ENCODE measurements around the gene MS4A14. TPM values are rescaled to one million over a fixed set of nuclear protein-coding genes. Genes with fewer than 3 reads are reported as not detected.
A peak's percentile ranks its signal among the peaks of the same experiment; 100 is the strongest.
"Not testable (repeated sequence)": the region's sequence is repeated elsewhere in the genome, so short reads cannot be mapped to it uniquely, and the experiment has no call there.

The MS4A14 gene, protein sequence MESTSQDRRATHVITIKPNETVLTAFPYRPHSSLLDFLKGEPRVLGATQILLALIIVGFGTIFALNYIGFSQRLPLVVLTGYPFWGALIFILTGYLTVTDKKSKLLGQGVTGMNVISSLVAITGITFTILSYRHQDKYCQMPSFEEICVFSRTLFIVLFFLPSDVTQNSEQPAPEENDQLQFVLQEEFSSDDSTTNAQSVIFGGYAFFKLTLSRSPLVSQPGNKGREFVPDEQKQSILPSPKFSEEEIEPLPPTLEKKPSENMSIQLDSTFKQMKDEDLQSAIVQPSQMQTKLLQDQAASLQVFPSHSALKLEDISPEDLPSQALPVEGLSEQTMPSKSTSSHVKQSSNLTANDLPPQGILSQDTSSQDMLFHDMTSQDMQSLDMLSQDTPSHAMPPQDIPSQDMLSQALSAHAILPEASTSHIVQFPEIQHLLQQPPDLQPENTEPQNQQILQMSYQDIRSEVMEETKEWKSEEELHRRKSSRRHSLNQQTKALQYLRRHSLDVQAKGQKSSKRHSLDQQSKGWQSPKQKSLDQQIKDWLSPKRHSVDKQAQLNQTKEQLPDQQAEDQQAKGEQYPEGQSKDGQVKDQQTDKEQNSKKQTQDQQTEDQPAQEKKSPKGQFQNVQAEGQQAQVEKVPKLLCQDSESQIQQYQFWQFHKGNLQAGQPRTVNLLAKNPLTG
- total RNA-seq: 1.5 TPM

DNA sequence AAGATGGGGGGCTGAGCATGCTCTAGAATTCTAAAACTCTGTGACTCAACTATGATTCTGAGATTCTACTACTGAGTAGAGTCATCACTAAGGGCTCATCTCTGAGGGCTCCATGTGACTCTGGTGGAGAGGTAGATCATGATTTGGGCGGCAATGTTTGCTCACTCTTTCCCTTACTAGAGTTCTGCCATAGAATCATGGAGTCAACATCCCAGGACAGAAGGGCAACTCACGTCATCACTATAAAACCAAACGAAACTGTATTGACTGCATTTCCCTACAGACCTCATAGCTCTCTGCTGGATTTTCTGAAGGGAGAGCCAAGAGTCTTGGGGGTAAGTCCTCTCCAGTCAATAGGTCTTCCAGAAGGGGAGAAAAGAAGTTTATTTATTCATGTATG is at the start of gene MS4A14:
Gene MS4A14, plus strand, starts transcription at position 78 of the 400 bp plus-strand sequence. Its CDS starts 120 bp downstream, at position 198.
- no peak for DNase-seq (ENCODE audit: low spot score)

DNA sequence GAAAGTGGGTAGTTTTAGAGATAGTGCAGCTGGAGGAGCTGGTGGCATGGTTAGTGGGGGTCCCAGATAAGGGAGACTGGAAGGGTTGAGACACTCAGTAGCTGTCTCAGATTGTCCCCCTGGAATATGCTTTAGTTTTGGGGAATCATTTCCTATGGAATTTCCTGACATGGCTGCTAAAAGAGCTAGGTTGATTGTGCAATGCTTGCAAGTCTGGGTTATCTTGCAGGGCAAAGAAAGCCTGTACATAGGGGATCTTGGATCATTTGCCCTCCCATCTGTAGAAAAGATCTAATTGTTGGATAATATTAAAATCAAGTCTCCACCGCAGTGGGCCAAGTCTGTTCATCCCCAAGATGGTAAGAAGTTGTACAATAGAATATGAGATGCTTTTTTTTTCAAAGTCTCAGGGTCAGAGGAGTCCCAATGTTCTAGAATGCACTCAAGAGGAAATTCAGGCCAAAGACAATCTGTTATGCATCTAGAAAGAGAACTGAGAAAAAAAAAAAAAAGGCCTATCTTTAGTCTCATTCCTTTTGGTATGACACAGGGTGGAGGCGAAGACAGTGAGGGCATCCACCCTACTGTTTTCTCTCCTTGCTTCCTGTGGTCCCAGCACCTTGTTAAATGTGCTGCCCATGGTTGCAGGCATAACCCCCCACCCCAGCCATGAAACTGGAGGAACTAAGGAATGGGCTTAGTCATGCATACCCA is 49.0 kb upstream of the MS4A14 start:
- no peak for DNase-seq (ENCODE audit: low spot score)

DNA sequence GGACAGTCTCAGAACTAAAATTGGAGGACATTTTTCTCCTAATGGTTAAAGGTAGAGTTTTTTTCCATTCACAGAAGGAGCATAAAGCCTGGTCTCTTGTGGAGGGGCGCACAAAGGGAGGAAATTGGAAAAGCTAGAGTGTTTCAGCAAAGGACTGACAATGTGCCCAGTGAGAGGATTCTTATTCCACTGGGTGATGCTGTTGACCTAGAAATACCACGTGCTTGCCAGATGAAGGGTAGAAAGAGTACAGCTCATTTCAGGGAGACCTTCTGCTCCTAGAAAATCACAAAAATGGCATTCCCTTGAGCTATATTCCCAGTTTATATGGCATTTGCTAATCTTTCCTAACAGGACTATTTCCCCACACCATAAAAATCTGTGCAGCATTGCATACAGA is 48.1 kb upstream of the MS4A14 start:
- DNase-seq (ENCODE audit: low spot score): no peak

DNA sequence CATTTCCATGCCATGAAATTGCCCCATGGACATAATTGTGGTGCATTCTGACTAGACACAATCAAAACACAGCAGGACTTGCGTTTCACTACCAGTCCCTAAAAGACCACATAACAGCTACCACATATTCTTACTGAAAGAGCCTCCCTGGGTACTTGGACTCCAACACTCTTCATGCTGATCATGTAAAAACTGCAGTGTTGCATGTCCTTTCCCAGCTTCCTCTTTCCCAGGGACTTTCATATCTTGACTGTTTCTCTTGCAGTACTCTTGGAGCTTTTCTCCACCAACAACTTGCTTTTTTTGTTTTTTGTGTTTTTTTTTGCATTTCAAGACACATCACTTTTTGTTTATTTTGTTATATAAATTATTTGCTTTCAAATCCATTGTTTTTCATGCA is 46.3 kb upstream of the MS4A14 start:
- no peak for DNase-seq (ENCODE audit: low spot score)

DNA sequence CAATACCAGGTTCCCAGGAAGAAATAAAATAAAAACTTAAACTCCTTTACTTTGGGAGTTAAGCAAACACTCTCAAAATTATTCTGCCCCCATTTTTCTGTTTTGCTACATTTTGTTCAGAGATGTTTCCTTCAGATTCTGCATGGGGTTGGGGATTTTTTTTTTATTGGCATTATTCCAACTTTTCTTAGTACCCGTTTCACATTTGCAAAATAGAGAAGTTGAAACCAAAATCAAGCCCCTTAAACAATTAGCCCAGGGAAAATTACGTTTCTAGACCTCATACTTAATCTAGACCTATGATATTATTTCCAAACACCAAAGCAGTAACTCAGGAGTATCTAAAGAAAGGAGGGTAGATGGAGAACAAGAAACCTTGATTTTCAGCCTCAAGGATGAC is 38.5 kb upstream of the MS4A14 start:
- no peak for DNase-seq (ENCODE audit: low spot score)

DNA sequence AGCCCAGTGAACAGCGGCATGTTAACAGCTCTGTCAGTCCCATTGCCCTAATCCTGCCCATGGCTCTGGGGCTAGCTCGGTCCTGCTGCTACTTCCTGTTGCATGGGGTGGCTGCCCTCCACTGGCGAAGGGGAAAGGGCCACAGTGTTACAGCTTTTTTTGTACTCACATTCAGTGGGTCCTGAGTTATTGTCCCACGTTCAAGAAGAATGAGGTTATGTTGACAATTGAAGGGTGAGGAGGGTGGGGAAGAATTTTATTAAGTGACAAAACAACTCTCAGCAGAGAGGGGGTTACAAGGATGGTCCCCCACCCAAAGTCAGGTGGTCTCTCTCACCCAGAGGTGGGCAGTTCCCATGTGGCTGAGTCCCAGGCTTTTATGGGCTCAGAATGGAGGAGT is 35.6 kb upstream of the MS4A14 start:
- DNase-seq (ENCODE audit: low spot score): no peak

DNA sequence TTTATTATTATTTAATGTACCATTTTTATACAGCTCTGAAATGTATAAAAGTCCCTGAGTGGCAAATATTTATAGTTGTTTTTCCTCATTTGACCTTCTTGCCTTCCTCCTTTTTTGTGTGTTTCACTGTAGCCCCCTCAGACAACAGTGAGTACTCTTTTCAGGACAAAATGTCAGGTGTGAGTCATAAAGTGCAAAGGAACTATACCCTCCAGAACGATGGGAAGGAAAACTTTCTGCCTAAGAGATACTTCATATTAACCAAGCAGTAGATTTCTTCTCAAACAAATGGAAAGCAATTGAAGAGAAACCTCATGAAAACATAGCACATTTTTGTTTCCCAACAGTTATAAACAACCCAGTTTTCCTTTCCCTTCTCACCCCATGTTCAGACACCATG is 34.0 kb upstream of the MS4A14 start:
- DNase-seq (ENCODE audit: low spot score): no peak

DNA sequence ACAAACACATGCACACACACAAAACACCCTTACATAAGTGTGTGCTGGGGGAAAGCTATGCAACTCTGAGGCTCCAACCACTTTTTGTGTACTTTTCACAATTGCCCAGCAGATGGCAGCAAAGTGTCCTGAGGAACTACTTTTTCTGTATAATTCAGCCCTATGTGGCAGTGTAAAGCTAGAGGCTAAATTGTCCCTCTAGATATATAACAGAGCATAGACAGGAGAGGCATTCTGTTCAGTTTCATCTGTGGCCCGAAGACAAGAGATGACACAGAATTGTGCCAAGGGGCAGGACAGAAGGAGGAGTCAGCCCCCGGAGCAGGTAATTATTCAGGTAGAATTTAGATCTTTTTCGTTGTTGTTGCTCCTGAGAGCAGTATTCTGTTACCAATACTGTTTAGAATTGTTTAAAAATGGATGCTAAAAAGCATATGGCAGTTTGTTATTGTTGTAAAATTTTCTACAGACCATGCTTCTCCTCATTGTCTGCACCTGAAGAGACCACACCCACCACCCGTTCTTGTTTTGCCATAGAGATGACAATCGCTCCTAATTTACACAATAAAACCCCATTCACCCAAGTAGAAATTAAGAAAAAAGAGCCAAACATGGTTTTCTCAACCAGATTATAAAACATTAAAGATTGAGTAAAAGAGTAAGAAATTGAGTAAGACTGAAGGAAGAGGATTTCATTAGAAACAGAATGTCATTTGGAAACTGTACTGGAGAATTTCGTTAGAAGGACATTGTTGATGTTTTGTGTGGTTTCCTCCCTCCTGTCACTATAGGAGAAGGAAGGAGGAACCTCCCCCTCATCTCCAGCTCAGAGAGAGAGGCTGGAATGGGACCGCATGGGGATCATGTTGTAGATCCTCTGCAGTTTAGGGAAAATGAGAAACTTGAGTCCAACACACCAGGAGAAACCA is 32.5 kb upstream of the MS4A14 start:
- DNase-seq (ENCODE audit: low spot score): peak; percentile 63

DNA sequence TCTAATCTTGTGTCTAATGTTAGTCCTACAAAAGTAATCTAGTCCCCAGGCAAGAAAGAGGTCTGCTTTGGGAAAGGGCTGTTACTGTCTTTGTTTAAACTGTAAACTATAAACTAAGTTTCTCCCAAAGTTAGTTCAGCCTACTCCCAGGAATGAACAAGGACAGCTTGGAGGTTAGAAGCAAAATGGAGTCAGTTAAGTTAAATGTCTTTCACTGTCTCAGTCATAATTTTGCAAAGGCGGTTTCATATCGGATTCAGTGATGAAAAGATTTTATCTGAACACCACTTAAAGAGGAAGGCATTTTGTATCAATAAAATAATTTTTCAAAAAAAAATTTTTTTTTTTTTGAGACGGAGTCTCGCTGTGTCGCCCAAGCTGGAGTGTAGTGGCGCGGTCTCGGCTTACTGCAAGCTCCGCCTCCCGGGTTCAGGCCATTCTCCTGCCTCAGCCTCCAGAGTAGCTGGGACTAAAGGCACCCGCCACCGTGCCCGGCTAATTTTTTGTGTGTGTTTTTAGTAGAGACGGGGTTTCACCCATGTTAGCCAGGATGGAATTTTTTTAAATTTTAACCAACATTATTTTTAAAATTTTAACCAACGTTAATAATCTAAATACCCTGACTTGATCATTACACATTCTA is 29.9 kb upstream of the MS4A14 start:
- DNase-seq (ENCODE audit: low spot score): not testable (repeated sequence)

DNA sequence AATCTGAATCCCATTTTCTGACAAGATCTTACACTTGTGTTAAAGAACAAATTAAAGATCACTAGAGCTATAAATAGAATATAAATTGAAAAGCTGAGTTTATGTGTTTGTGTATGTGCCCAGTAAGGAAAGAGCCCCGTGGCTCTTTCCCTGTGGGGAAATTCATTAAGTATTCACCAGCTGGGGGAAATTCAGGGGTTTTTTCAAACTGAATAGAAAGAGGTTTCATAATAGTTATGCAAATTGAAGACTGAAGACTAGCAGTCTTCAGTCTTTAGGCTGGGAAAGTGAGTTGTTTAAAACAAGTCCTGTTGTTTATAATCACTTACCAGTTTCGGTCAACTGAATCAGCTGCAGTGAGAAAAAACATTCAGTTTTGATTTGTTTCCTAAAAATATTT is 29.2 kb upstream of the MS4A14 start:
- no peak for DNase-seq (ENCODE audit: low spot score)

DNA sequence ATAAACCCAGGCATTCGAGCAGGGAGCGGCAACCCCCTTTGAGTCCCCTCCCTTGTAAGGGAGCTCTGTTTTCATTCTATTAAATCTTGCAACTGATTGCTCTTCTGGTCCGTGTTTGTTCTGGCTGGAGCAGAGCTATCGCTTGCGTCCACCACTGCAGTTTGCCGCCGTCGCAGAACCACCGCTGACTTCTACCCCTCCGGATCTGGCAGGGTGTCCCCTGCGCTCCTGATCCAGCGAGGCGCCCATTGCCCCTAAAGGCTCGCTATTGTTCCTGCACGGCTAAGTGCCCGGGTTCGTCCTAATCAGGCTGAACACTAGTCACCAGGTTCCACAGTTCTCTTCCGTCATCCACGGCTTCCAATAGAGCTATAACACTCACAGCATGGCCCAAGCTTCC is 28.4 kb upstream of the MS4A14 start:
- DNase-seq (ENCODE audit: low spot score): no peak

DNA sequence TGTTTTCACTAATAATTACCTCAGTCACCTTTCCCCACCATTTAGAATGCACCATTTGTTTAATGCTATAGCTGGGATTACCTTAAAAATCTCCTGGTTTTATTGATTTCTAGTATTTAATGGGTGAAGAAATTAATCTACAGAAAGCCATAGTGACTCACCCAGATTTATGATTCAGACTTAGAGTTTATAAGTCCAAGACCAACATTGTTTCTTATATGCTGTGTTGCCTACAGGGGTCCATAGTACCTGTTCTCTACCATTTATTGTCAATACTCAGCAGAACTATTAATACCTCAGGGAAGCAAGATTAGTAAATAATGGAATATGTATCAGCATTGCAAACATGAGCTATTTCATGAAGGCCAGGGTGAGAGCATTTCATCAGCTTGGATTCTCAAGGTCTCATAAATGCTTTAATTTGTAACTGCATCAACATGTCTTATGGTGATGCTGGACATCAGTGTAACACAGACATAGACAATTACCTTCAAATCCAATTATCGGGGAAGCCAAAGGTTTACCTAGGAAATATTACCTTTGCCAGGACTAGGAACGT is 25.9 kb upstream of the MS4A14 start:
- DNase-seq (ENCODE audit: low spot score): no peak

DNA sequence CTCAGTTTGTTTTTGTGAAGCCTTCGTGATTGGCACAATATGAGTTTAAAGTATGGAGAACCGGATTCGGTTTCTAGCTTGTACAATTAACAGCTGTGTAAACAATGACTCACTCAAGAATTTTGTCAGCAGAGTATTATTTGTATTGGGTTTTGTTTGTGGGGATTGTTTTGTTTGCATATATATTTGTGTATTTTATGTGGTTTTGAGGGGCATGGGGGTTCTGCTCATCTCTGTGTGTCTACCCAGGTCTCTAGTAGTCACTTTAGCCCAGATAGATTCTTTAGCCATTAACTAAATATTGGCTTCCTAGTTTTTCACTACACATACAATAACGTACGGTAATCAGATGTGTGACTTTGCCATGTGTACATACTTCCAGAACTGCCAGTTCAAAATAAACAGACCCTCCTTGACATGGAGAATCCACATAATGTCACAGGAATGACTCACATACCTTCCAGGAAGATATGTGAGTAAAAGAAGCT is 25.4 kb upstream of the MS4A14 start:
- DNase-seq (ENCODE audit: low spot score): no peak

DNA sequence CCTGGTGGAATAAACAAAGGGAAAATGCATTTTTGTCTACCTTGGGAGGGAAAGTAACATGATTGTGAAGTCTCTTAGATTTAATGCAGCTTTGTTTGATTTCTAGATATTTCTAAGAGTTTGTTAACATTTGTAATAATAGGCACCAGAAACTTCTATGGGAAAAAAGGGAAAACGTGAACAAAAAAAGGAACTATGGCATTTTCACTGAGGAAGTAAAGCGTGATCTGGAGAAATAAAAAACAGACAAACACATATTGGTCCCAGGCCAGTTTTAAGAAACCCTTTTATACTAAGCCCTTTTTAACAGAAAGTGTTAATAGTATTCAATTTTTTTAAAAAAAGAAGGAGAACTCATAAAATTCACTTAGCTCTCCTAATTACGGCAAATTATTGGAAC is 24.9 kb upstream of the MS4A14 start:
- no peak for DNase-seq (ENCODE audit: low spot score)

DNA sequence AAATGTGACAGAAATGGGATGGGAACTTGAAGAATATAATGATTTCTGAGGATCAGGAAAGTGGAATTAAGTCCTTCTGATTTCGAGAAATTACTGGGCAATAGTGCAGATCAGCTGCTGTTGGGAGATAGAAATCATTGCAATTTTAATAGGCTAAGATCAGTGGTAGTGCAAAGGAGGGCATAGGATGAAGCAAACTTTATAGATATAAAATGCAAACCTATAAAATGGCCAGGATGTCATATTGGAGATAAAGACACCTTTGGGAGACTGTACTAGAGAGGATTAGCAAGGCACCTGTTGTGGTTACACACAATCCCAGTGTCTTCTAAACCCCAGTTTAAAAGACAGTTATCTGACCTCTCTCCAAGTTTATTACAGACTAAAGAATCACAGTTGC is 24.4 kb upstream of the MS4A14 start:
- no peak for DNase-seq (ENCODE audit: low spot score)

DNA sequence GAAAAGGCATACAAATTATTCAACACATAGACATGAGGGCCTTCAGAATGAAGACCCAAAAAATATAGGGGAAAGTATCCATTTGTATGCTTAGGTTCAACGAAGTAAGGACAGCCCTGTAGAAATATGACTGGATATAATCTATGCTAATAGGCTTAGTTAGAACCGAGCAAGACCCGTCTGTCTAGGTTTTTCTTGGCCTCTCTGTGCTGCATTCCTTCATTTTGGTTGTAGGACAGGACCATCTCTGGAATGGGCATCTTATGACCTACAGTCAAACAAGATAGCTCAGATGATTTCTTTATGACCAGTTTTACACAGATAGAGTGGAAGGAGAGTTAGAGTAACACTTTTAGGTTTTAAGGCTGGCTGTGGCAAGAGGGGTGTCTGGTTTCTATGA is 23.5 kb upstream of the MS4A14 start:
- no peak for DNase-seq (ENCODE audit: low spot score)

DNA sequence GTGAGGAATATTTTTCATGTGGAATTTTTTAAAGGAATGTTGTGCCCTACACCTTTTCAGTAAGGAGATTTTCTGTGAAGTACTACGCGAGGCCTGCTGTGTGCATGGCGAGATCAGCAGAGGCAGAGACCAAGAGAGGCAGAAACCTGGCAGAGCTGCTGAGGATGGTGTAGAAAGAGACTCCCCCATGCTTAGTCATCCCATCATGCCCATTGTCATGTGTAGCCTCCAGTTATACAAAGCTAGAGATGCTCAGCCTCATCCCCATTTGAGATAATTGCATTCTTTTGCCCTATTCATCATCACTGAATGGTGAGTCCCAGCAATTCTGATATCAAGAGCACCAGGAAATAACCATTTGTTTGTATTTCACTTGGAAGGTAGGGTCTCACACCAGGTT is 20.9 kb upstream of the MS4A14 start:
- no peak for DNase-seq (ENCODE audit: low spot score)

DNA sequence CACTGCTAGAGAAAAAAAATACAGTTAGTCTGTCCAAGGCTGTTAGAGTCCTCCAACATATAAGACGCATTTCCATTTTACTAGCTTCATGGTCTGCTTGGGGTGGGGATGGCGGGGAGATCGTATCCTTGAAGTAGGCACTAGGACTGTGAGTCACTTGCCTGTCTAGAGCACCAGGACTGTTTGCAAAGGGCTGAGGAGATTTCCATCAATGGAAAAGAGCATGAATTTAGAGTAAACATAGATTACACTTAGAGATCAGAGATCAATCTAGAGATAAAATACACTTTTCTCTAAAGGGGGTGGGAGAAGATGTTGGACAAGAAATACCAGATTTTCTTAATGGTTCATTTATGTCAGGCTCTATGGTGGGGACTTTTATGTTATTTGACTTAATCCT is 19.7 kb upstream of the MS4A14 start:
- no peak for DNase-seq (ENCODE audit: low spot score)

DNA sequence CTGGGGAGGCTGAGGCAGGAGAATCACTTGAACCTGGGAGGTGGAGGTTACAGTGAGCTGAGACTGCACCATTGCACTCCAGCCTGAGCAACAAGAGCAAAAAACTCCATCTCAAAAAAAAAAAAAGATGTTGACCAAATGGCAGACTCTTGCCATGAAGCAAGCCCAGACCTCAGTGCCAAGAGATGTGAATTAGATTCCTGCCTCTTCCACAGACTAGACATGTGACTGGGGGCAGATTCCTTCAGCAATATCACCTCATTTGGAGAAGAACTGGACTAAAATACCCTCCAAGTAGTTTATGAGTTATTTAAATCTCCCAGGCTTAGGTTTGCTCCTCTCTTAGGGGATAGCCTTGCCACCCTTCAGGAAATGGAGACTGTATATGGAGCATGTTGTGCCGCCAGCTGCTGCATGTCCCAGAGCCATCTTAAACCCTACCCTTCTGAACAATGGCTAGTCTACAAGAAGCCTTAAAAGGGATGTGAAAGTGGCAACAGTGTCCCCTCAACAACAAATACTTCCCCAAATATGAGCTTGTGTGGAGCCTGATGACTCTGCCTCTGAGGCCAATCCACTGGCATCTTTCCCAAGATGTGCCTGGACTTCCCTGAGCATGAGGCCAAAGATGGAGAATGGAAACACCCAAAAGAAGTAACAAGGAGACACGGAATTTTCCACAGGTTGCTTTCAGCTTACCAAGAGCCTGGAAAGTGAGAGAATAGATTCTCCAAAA is 18.7 kb upstream of the MS4A14 start:
- no peak for DNase-seq (ENCODE audit: low spot score)

DNA sequence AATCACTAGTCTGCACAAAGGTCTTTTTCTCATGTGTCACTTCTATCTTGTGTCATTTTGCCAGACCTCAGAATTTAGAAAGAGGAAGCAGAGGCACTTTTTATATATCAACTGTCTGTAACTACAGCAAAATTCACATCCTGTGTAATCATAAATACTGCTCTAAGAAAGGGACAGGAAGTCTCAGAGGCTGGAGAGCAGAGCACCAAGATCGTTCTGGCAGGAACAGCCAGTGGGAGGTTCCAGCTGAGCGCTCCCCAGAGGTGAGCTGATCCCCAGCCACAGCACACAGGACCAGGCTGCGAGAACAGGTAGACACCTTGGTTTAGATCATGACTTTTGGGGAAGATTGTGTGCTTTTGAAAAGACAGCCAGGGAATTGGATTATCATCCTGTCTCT is 17.9 kb upstream of the MS4A14 start, which contains the start of gene MS4A7:
Gene MS4A7, plus strand, starts transcription at position 179 of the 400 bp plus-strand sequence. CDS start 4,610 bp downstream, outside the sequence.
- DNase-seq (ENCODE audit: low spot score): peak; percentile 47

Data from ureter (tissue), 1 donor.